HG02852 (cell line): ENCODE results near the gene PRKCE.

Source experiments
- ATAC-seq: cut with Tn5 transposase; IDR thresholded peaks from one replicate; pipeline ENCODE4 v1.9.1; 2021; ENCODE audit warnings: mild to moderate bottlenecking, moderate library complexity; ENCODE audit not compliant: unreplicated experiment

Gene PRKCE

DNA sequence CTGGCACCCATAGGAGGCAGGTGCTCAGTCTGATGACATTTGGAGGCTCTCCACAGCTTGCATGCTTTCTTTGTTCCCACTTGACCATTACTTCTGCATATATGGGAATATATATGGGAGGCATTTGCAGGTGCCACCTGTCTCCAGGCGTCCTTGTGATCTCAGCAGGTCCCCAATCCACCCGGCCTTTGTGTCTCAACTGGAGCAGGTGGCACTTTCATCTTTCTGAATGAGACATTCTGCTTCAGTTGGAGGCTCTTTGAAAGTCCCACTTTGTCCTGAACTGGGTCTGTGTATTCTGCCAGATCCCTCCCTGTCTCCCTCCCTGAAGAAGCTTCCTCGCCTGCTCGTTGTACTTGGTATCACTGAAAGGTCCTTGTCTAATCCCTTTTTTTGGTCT is 327.6 kb downstream of the PRKCE start:
- ATAC-seq: no peak

DNA sequence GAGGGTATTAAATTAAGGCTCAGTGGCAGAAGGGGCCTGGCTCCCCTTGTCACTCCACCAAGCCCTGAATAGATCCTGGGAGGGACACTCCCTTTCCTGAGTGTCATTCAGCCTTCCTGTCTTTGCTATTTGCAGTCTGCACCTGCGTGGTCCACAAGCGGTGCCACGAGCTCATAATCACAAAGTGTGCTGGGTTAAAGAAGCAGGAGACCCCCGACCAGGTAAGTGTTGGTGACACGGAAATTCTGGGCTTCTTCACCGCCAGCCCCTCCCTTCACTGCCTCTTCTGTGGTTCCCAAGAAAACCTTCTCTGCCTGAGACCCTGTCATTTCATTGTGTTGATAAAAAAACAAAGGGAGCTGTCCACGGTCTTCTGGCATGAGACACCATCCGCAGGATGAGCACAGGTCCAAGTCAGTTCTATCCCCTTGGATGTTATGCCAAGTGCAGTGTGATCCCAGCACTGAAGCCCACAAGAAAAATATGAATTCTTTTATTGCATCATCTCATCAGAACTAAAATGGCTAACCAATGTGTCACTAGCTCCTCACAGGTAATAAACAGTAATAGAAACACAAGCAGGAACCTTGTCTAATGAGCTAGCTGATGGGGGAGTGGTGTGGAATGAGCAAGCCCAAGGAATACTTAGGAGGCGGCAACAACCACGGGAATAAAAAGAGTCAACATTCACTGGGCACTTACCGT is 328.8 kb downstream of the PRKCE start:
- no peak for ATAC-seq

DNA sequence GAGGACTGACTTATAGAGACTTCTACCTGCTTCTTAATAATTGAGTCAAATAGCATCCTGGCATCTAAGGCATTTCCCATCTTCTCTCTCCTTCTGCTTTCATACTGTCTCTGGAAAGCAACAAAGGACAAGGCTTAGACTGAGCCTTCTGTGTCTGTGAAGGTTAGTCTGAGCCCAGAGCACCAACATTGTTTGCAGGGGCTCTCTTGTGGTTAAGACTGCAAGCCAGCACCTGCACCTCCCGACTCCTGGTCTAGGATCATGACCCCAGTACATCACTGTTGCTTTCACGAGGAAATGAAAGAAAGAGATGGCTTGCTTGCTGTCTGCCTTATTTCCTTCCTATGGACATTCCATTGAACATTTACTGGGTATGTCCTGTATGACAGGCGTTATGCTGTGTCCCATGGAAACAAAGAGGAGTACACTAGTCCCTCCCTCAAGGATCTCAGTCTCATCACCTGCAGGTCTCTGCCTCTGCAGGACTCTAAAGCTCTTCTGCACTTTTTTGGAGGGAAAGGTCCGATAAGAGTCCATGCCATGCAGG is 330.0 kb downstream of the PRKCE start:
- no peak for ATAC-seq

DNA sequence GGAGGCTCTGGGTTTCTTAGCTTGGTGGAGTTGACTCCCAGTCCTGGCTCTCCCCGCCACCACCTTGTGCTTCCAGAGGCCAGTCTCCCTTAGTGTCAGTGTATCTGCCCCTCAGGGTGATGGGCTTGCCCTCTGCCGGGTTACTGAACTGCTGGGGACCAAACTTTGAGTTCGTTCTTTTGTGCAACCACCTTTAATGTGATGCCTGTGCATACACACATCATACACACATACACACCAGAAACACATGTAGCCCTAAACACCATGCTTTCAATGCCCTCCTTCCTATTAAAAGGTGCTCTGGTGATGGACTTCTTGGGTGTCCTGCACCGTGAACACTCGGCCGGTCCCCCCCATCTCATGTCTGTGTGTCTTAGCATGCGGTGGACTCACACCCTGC is 330.6 kb downstream of the PRKCE start:
- ATAC-seq: no peak

DNA sequence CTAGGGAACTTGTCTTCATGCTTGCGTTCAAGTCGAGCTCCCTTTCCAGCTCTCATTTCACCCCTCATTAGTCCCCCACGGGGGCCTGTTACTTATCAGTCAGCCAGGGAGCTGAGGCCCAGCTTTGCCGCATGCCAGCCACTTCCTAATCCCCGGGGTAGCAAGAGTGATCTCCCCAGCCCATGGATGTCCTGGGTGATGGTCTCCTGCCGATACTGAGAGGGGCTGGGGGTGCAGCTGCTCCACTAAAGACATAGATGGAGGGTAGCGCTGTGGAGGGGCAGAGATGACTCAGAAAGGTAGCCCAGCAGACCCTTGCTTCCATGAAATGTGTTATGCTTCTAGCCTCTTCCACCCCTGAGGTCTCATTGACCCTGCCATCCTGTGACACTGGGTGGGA is 331.7 kb downstream of the PRKCE start:
- ATAC-seq: no peak

DNA sequence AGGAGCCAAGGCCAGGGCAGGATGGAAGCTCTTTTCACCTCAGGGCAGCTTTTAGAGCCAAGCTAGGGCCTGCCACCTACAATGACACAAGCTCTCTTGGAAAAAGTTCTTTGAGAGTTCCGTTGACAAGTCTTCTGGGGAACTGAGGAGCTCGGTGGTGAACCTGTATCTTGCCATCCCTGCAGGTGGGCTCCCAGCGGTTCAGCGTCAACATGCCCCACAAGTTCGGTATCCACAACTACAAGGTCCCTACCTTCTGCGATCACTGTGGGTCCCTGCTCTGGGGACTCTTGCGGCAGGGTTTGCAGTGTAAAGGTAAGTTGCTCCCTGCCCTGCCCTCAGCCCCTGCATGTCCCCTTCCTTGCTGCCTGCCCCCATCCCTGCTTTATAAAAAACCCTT is 332.9 kb downstream of the PRKCE start:
- no peak for ATAC-seq

DNA sequence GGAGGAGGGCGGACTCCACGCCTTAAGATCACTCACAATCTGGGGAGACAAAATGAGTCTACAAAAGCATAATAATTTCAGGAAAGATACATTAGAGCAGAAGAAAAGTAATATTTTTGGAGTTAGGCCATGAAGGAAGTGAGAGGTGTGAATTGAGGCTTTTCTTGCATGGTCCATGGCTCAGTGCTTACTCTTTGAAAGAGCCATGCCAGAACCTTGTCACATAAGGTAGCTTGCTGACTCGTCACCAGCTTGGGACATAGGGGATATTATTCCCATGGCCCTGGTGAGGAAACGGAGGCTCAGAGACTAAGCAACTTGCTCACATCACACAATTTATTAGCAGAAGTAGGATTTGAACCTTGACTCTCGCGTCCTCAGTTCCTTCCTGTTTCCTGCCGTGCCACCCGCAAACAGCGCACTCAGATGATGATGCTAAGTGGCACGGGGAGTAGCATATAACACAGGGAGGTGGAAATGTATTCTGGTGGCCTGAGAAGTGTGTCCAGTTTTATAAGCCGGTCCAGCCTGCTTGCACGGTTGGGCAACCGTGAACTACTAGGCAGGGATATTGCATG is 333.5 kb downstream of the PRKCE start:
- ATAC-seq: no peak

DNA sequence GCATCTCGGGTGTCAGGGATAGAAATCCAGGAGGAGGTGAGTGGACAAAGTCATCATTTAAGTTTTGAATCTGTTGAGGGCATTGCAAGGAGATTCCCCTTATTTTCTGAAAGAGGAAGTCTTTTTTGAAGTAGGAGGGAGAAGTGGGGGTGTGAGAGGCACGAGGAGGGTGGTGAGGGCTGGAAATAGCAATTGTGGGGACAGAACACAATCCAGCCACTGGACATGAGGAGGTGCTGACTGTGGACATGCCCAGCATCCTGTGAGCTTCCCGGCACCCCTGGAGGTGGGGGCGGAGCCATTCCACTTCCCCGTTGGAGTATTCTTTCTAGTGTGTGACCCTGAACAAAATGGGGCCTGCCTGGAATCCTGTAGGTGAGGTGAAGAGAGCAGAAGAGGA is 335.0 kb downstream of the PRKCE start:
- ATAC-seq: no peak

DNA sequence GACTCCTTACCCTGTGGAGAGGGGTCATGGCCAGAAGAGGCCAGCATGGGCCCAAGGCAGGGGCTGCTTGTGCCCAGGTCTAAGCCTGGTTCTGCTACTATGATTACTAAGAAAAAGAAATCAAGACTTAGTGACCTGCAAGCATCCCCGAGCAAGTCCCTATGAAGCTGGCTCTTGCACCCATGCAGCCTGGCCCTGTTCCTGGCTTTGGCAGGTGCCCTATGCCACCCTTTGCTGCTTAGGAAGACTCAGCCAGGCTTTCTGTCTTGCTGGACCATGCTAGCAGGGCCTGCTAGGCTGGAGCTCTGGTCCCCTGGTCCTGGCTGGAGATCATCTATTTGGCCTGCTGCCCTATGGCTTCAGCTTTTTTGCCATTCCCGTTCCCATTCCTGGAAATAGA is 336.4 kb downstream of the PRKCE start:
- no peak for ATAC-seq

DNA sequence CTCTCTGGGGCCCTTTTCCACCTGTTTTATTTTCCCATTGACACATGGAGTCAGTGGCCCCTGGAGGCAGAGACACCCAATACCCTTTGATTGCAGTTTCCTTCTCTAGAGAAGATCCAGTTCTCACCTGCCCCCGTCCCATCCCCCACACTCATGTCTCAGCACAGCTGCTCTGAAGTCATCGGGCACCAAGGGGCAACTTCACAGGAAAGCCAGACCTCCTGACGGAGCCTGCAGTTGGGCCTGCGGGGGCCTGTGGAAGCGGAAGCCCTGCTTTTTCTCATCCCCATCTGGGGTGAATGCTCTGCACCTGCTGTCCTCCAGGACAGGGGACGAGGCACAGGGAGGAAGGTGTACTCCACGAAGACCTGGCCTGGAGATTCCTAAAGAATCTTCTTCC is 337.4 kb downstream of the PRKCE start:
- no peak for ATAC-seq

DNA sequence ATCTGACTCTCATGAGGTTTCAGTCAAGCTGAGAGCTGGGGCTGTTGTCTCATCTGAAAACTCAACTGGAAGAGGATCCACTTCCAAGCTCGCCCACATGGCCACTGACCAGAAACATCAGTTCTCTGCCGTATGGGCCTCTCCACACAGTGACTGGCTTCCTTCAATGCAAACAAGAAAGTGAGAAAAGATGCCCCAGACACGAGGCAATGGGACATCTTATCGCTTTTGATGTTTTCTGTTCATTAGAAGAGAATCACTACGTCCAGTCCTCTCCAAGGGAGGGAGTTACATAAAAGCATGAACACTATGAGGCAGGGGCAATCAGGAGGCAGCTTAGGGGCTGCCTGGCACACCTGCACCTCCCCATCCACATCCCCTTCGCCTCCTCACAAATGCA is 338.7 kb downstream of the PRKCE start:
- ATAC-seq: no peak

DNA sequence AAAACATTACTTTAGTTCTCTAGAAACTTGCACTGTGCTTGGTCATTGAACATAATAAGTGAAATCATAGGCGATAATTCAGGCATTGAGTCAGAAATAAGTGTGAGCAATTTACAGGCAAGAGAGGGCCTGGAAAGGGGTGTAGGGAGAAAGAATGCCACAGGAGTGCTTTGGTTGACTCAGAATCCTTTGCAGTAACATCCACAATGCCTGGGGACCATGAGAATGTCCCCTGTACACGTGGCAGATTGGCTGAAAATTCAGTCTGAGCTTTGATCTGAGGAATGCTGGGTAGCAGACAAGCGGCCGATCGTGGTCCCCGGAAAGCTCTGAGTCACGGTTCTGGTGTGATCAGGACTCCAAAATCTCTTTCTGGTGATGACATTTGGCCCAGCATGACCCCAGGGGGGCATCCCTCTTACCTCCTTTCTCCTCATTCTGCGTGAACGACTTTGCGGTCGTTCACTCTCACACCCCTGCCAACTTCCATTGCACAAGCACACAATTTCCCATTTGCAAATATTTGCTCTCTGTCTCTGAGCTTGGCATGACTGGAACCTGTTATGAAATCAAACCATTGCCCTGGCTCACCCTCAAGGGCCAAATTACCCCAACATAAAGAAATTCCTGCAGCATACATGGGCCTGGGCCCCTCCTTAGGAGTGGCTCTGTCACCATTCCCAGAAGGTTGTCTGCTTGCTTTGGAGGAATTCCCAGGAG is 340.7 kb downstream of the PRKCE start:
- ATAC-seq: no peak

DNA sequence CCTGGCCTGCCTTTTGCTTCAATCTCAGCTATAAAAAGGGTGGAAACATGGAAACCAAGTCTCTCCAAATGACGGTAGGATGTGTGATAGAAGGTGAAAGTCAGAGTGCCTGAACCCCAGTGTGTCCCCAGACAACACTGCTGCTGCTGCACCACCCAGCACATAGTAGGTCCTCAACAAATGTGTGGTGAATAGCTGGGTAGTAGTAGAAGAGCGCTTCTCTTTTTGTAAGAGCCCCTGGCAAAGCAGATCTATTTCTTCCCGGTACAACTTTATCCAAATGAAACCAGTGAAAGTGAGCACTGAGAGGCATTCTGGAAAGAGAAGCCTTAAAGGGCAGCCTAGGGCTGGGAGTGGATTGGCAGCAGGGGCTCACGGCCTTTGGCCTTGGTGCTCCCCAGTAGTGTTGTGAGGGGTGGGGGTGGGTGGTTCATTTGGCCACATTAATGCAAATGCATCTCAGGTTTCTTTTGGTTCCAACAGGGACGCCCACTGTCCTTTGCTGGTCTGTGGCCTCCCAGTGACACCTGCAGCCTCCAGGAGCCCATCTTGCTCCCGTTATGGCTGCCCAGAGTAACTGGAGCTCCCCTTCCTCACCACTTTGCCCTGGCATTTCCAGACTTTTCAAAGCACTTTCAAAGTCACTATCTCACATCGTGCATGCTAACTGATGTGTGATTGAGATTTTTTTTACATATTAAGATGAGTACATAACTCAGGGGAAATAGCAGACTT is 341.4 kb downstream of the PRKCE start:
- no peak for ATAC-seq

DNA sequence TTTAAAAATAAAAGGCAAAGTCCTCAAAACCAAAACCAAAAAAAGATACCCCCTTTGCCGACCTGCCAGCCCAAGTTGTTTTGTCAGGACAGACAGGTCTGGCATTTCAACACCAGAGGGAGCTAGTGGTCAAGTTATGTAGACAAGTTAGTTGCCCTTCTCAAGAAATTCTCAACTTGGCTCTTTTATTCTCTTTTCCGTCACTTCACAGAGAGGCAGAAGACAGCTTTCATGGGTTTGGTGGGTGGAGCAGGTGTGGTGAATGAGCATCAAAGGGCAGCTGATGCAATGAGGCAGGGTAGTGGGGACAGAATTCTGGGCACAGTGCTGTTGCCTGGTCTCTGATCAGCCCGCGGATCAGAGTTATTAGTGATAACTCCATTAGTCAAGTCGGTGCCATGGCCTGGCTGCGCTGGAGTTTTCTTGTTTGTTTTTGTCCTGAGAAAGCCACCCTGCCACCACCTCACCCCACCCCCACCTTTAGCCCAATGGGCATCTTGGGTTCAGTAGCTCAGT is 342.1 kb downstream of the PRKCE start:
- no peak for ATAC-seq

DNA sequence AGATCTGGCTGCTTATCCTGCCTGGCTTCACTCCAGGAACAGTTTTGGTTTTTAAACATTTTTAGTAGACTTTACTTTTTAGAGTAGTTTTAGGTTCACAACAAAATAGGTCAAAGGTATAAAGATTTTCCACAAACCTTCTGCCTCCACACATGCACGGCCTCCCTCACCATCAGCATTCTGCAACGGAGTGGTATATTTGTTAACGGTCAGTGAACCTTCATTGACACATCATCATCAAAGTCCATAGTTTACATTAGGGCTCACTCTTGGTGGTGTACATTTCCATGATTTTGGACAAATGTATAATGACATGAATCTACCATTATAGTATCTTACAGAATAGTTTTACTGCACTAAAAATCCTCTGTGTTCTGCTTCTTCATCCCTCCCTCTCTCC is 342.6 kb downstream of the PRKCE start:
- no peak for ATAC-seq

DNA sequence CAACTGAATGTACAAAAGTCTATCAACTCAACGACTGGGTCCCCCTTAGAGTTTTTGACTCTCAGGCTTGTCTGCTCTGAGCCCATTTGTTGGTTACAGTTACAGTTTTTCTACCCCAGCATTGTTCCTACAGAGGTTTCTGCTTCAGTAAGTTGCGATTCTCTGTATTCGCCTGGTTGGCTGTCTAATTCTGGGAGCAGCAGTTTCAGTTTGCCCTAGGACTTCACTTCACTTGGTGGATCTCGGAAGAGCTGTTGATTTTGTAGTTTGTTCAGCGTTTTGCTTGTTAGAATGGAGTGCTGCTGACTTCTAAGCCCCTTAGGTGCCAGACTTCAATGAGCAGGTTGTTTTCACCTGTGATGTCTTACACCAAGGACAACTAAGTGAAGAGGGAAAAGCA is 349.2 kb downstream of the PRKCE start:
- no peak for ATAC-seq

DNA sequence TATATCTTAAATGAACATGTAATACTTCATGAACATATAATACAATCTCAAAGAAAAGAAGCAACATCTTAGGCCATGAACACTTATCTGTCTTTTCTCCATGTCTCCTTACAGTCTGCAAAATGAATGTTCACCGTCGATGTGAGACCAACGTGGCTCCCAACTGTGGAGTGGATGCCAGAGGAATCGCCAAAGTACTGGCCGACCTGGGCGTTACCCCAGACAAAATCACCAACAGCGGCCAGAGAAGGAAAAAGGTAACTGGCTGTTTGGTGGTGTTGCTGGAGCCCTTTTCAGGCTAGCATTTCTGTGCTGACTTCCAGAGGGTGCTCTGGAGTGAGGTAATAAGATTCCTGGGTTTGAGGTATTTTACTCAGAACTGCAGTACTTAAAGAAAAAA is 349.8 kb downstream of the PRKCE start:
- ATAC-seq: no peak

DNA sequence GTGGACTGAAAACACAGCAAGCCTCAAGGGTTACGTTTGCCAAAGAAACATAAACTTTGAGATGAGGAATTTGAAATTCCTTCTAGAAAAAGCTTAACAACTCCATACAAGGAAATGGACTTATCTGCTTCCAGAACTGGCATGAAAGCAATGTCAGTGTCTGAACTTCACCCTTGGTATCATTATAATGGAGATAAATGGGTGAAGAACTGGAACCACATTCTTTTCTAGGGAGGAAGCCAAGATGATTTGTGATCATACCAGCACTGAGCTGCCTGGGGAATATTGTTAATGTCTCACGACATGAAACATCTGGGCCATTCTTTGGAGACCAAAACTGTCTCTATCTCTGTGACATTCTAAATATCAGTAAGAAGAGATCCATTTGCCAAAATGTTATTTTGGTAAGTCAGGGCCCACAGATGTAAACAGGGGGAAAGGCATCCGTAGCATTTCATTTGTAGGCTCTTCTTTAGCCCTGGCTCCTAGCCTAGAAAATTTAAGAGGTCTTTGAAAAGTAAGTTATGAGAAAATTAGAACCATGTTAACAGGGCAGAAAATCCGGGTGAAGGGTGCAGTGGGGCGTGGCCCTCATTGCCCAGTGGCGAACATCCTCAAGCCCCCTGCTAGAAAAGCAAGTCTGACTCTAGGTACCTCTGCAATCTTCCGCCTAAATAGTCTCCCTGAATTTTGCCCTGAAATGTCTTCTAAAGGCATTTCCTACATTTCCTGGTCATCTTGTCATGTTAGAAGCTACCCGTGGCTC is 350.4 kb downstream of the PRKCE start:
- no peak for ATAC-seq

DNA sequence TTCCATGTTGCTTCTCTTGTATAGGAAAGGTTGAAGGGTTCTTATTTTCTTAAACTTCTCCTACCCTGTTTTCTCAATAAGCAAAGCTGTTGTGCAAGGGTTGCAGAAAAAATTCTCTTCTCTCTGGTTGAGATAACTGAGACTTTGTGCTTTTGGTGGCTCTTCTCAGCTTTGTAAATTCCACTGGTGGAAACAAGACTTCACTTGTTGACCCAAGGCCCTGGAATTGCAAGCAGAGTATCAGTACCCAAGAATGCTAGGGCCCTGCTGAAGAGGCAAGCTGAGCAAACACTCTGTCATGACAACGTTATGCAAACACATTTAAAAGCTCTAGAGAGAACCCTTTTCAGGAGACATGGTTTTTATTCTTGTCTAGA is 351.0 kb downstream of the PRKCE start:
- ATAC-seq: no peak

DNA sequence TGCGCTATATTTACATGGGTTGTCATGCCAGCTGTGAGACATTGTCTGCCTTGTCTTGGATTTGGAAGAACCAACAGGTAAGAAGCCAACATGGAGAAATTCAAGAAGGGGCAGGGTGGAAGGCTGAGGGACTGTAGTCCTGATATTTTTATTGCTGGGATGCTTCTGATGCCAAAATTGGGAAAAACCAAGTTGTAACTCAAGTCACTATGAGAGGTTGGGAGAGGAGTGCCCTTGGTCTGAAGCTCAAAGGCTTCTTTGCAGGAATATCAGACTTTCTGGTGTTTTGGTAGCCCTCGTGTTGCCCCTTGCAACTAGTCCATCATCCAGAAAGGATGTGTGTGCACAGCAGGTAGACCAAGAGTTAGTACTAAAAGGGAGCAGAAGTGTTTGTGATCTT is 351.5 kb downstream of the PRKCE start:
- ATAC-seq: no peak
